Suppressor macrophage (primary cell): ENCODE measurements around the gene UPK1A.
"Not testable (repeated sequence)": the region's sequence is repeated elsewhere in the genome, so short reads cannot be mapped to it uniquely, and the experiment has no call there.

Experiments
- DNase-seq, 4 experiments: peaks; one replicate each; pipeline ENCODE4 v3.0.0-alpha.2; 2020 to 2022

The UPK1A gene

GRCh38 chr19:35644987-35645679 is 21.2 kb upstream of the UPK1A start:
- peak; percentile 74 to 89 (median 82) for DNase-seq

- DNase-seq: no peak
Observed at GRCh38 chr19:35645680-35646511, 20.4 kb upstream of the UPK1A start.

GRCh38 chr19:35648017-35648961 is 18.0 kb upstream of the UPK1A start, which contains the start of gene COX6B1:
Gene COX6B1 (plus strand): TSS chr19:35648323. CDS start chr19:35651244, 2,921 bp downstream.
- DNase-seq: peak; percentile 95 to 98 (median 97)

GRCh38 chr19:35650581-35650980 is 15.7 kb upstream of the UPK1A start:
- peak in 1 of 4 experiments; percentile 10 for DNase-seq

- DNase-seq: not testable (repeated sequence)
Observed at GRCh38 chr19:35654828-35655227, 11.5 kb upstream of the UPK1A start.

- DNase-seq: no peak
Observed at GRCh38 chr19:35655600-35655999, 10.7 kb upstream of the UPK1A start.

- DNase-seq: no peak
Observed at GRCh38 chr19:35656700-35657099, 9.6 kb upstream of the UPK1A start.

- no peak for DNase-seq
Observed at GRCh38 chr19:35657904-35658700, 8.2 kb upstream of the UPK1A start.

- no peak for DNase-seq
Observed at GRCh38 chr19:35661995-35662340, 4.3 kb upstream of the UPK1A start.

- DNase-seq: no peak
Observed at GRCh38 chr19:35663981-35664380, 2.3 kb upstream of the UPK1A start.

GRCh38 chr19:35665157-35665556 is 1.2 kb upstream of the UPK1A start:
- DNase-seq: no peak

GRCh38 chr19:35665604-35666003 is 713 bp upstream of the UPK1A start:
- DNase-seq: no peak

- DNase-seq: no peak
Observed at GRCh38 chr19:35669566-35669965, 3.2 kb downstream of the UPK1A start.

- DNase-seq: no peak
Observed at GRCh38 chr19:35669974-35670373, 3.7 kb downstream of the UPK1A start.

GRCh38 chr19:35670686-35671085 is 4.4 kb downstream of the UPK1A start:
- DNase-seq: no peak

- DNase-seq: no peak
Observed at GRCh38 chr19:35671818-35672217, 5.5 kb downstream of the UPK1A start.

GRCh38 chr19:35673121-35673804 is 6.9 kb downstream of the UPK1A start:
- peak; percentile 32 to 65 (median 45) for DNase-seq

GRCh38 chr19:35675589-35676140 is 9.3 kb downstream of the UPK1A start:
- no peak for DNase-seq

- DNase-seq: no peak
Observed at GRCh38 chr19:35689836-35690235, 23.5 kb downstream of the UPK1A start.

- not testable (repeated sequence) for DNase-seq
Observed at GRCh38 chr19:35691106-35691505, 24.8 kb downstream of the UPK1A start.

GRCh38 chr19:35692010-35692409 is 25.7 kb downstream of the UPK1A start:
- DNase-seq: no peak
